Measurements from ENCODE around the gene POC1A.
"Not testable (repeated sequence)": the region's sequence is repeated elsewhere in the genome, so short reads cannot be mapped to it uniquely, and the experiment has no call there.

Gene POC1A

GRCh38 chr3:52183786-52184445 lies 29.7 kb upstream of the POC1A start:
- DNase-seq = no peak

DNA sequence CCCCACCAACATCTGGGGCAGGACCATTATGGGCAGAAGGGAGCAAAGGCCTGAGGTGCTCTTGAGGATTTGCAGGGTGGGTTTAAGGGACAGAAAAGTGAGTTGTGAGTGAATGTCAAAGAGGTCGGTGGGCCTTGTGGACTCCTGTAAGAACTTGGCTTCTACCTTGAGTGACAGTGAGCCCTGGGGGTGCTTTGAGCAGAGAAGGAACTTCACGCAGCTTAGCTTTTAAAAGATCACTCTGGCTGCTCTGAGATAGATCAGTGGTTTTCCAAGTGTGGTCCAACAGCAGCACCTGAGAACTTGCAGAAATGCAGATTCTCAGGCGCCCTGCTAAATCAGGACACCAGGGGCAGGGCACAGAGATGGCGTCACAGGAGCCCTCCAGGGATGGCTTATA lies 28.5 kb upstream of the POC1A start:
- DNase-seq = no peak

DNA sequence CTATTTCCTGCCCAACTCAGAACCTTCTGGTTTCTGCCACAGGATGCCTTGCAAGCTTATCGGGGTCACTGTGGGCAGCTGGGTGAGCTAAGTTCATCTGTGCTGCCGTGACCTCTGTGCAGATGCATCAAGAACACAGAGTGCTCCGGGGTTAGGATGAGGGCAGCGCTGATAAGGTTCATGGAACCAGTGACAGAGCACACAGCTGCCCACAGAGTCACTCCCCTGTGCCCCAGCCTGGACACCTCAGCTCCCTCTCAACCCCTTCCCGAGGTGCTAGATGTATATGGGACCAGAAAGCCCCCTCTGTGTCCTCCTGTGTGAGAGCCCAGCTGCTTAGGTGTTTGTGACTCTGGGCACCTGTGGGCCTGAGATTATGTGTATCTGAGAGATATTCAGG lies 28.0 kb upstream of the POC1A start:
- DNase-seq = no peak

DNA sequence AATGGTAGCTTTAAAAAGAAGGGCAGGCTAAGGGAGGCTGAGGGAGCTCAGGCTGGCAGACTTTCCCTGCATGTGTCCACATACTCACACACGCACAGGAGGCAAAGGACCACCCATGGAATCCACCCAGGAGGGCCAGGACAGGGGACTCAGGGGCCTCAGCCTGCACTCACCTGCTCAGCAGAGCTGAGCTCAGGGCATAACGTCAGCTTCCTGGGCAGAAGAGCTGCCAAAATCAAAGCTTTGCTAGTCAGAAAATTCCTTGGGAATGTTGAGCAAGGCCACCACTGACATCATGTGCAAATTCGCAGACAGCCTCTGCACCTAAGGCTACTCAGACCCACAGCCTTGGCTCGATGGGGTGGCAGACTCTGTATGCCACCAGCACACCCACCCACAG lies 27.3 kb upstream of the POC1A start:
- DNase-seq = no peak

DNA sequence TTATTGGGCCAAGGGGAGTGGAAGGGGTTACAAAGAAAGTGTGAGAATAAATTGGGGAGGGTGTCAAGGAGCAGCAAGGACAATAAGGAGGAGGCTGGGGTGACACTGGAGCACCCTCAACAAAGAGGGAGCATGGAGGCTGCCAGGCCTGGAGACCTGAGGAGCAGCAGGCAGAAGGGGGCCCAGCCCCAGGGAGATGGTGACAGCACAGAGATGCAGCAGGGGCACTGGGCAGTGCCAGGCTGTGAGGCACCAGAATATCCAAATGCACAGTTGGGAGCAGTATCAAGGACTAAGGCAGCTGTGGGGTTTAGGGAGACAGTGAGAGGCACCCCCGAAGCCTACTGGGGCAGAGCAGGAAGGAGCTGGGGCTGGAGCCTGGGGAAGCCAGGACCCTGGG lies 24.3 kb upstream of the POC1A start:
- DNase-seq = no peak

- DNase-seq = not testable (repeated sequence)
Measured at GRCh38 chr3:52178126-52178525, 23.9 kb upstream of the POC1A start.

- DNase-seq = no peak
Measured at GRCh38 chr3:52177701-52178042, 23.4 kb upstream of the POC1A start.

- DNase-seq = no peak
Measured at GRCh38 chr3:52176951-52177700, 22.9 kb upstream of the POC1A start.

- no peak for DNase-seq
Measured at GRCh38 chr3:52176180-52176752, 22.0 kb upstream of the POC1A start.

- DNase-seq = no peak
Measured at GRCh38 chr3:52175416-52176179, 21.4 kb upstream of the POC1A start.

DNA sequence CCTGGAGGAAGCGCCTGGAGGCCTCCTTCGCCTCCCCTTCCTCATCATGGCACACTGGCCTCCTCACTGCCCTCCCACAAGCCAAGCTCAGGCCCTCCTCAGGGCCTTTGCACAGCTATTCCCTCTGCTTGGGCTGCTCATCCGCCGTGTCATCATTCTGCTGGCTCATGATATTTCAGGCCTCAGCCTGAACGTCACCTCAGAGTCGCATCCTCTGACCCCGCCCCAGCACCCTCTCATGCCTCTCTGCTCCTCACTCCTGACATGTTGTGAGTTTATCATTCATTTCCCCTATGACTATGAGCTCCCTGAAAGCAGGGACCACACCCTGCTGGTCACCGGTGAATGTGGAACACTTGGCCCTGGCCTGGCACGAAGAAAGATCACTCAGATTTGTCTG lies 20.7 kb upstream of the POC1A start:
- DNase-seq = no peak

GRCh38 chr3:52173101-52173500 lies 18.9 kb upstream of the POC1A start:
- no peak for DNase-seq

DNA sequence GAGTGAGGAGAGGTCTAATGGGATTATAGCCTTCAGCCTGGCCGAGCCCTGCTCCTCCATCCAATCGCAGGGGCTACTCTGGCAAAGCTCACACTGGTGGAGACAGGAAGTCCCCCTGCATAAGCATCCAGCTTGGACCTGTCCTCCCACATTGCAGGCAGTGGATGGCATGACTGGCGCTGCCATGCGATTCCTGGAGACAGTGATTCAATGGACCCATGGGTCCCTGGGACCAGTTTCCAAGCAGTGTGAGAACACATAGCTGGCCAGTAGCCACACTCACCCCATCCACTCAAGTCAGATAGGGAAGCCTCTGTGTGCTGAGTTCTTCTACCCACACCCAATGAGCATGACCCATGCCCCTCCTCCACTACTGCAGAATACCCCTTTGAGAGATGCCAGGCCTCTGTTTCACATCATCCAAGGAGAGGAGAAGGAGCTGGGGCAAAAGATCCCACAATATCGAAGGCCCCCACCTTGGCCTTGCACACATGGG lies 18.1 kb upstream of the POC1A start:
- DNase-seq = peak; percentile 25

- no peak for DNase-seq
Measured at GRCh38 chr3:52171514-52172261, 17.5 kb upstream of the POC1A start.

DNA sequence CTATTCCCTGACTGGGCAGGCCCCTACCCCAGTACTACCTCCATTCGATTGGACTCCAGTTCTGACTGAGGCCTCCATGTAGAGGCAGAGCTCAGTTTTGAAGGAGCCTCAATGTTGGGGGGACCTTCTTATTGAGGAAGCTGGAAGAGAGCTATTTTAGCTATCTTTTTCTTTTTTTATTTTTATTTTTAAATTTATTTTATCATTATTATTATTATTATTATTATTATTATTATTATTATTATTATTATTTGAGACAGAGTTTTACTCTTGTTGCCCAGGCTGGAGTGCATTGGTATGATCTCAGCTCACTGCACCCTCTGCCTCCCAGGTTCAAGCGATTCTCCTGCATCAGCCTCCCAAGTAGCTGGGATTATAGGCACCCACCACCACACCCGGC lies 16.0 kb upstream of the POC1A start:
- not testable (repeated sequence) for DNase-seq

GRCh38 chr3:52167240-52167639 lies 13.0 kb upstream of the POC1A start:
- DNase-seq = no peak

- DNase-seq = no peak
Measured at GRCh38 chr3:52162250-52162872, 8.1 kb upstream of the POC1A start.

GRCh38 chr3:52159503-52159902 lies 5.3 kb upstream of the POC1A start:
- no peak for DNase-seq

GRCh38 chr3:52155912-52156311 lies 1.7 kb upstream of the POC1A start:
- DNase-seq = no peak

DNA sequence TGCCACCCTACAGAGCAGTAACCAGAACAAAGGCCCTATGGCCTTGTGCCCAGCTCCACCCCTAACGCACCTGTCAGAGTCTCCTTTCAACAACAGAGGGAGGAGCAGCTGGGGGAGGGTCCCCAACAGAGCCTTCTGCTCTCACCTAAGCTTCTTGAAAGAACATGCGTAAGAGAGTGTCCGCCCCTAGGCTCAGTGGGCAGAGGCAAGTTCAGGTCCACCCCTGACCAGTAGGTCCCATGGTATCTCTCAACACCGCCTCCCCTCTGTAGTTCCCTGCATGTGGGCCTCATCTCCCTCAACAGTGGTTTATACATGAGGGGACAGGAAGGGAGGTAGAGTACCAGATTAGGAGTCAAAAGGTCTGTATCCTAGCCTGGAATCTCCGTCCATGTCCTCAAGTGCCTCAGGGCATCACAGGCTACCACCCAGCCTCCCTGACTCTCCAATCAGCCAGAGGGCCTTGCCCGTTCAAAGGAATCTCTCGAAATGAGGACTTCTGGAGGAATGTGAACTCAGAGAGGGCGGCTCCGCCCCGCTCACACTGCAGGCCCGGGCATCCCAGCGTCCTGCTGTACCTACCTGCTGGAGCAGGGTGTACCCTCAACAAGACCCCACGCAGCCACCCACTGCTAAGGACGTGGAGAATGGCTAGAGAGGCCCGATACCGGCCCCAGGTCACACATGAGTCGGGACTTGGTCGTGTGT lies 680 bp downstream of the POC1A start:
- no peak for DNase-seq

DNA sequence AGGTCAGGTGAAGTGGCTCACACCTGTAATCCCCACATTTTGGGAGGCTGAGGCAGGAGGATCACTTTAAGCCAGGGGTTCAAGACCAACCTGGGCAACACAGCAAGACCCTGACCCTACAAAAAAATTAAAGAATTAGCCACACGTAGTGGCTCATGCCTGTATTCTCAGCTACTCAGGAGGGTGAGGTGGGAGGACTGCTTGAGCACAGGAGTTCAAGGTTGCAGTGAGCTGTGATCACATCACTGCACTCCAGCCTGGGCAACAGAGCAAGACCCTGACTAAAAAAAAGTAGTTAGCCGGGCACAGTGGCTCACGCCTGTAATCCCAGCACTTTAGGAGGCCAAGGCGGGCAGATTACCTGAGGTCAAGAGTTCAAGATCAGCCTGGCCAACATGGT lies 2.2 kb downstream of the POC1A start:
- DNase-seq = not testable (repeated sequence)

GRCh38 chr3:52150860-52151259 lies 3.4 kb downstream of the POC1A start:
- DNase-seq = no peak

All from midbrain (tissue), 1 donor.